Effector CD8-positive, alpha-beta T cell (primary cell): ENCODE data around the gene VAC14.
"Not testable (repeated sequence)": the region's sequence is repeated elsewhere in the genome, so short reads cannot be mapped to it uniquely, and the experiment has no call there.

Source experiments
- DNase-seq: peaks from one replicate; lab custom pipeline; 2025; lab: John Stamatoyannopoulos, UW

VAC14 gene

GRCh38 chr16:70681382-70682238 lies 119.3 kb downstream of the VAC14 start:
- no peak for DNase-seq

- DNase-seq: no peak
Measured at GRCh38 chr16:70680495-70681381, 120.2 kb downstream of the VAC14 start.

- DNase-seq: no peak
Measured at GRCh38 chr16:70679671-70680494, 121.1 kb downstream of the VAC14 start.

- no peak for DNase-seq
Measured at GRCh38 chr16:70678898-70679670, 121.9 kb downstream of the VAC14 start.

GRCh38 chr16:70678121-70678897 lies 122.6 kb downstream of the VAC14 start:
- DNase-seq: no peak

GRCh38 chr16:70677499-70678120 lies 123.3 kb downstream of the VAC14 start:
- DNase-seq: no peak

GRCh38 chr16:70676675-70677498 lies 124.1 kb downstream of the VAC14 start:
- DNase-seq: no peak

- DNase-seq: no peak
Measured at GRCh38 chr16:70675851-70676513, 125.0 kb downstream of the VAC14 start.

GRCh38 chr16:70674221-70675014 lies 126.5 kb downstream of the VAC14 start:
- no peak for DNase-seq

- DNase-seq: not testable (repeated sequence)
Measured at GRCh38 chr16:70670938-70671337, 130.0 kb downstream of the VAC14 start.

- no peak for DNase-seq
Measured at GRCh38 chr16:70670175-70670574, 130.8 kb downstream of the VAC14 start.

- no peak for DNase-seq
Measured at GRCh38 chr16:70665806-70666735, 134.9 kb downstream of the VAC14 start.

GRCh38 chr16:70665113-70665694 lies 135.8 kb downstream of the VAC14 start:
- no peak for DNase-seq

- no peak for DNase-seq
Measured at GRCh38 chr16:70664325-70665112, 136.4 kb downstream of the VAC14 start.
